Body of pancreas (tissue), 4 donors: ENCODE data around the gene C11orf91.

Source experiments
- CTCF ChIP-seq, 7 experiments: fragments of 450-650 bp in 4 of 7; fragments of 200-600 bp in 3 of 7; sonication (generic) in 3 of 7; IDR thresholded peaks; one replicate each; pipeline ENCODE4 v1.5.1; 2016 to 2019; ENCODE audit warnings: antibody characterized with exemption in 7 of 7
- POLR2A ChIP-seq, 3 donors: fragments of 450-650 bp; IDR thresholded peaks; one replicate each; pipeline ENCODE4 v1.6.1; 2016; ENCODE audit warnings: antibody characterized with exemption in 3 of 3, mild to moderate bottlenecking in 2 of 3

GRCh38 chr11:33706966-33707365 is 6.3 kb upstream of the C11orf91 start:
- TF ChIP-seq POLR2A (IDR thresholded peaks at IDR 0.05) (no peak), CTCF (IDR thresholded peaks at IDR 0.05) (no peak)
